K562 treated with DMSO at 1 percent for 24 hours (cell line): ENCODE results near the gene UGT2B10. TPM values are rescaled to one million over a fixed set of nuclear protein-coding genes. Genes with fewer than 3 reads are reported as not detected.

ENCODE experiments used
- total RNA-seq: library from RNA; unstranded; fragments of 300-600 nt; gene quantifications from 2 replicates; pipeline ENCODE4 v1.2.3, GENCODE V29; 2022; ENCODE audit warnings: low read depth; ENCODE audit not compliant: insufficient read depth

The UGT2B10 gene
- not detected in 2 replicates for total RNA-seq

DNA sequence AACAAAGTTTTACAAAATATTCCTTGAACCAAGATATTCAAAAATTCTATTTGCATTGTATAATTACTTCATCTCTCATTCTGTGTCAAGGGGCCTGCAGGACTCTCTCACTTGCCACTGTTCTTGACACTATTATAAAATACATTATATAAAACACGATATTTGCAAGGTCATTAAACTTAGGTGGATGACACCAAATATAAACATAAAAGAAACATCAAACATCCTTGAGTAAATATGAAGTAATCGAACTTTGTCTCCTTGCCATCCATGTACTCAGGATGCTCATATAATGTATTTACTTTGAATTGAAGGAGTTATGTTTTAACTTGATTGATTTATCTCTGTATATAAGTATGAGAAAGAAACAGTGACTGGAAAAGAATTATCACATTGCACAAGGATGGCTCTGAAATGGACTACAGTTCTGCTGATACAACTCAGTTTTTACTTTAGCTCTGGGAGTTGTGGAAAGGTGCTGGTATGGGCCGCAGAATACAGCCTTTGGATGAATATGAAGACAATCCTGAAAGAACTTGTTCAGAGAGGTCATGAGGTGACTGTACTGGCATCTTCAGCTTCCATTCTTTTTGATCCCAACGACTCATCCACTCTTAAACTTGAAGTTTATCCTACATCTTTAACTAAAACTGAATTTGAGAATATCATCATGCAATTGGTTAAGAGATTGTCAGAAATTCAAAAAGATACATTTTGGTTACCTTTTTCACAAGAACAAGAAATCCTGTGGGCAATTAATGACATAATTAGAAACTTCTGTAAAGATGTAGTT is at the start of gene UGT2B10:
Gene UGT2B10, plus strand, starts transcription at position 378 of the 793 bp plus-strand sequence. Its CDS starts 26 bp downstream, at position 404.

Other genes starting within 250 kb of the UGT2B10 start
- not detected in 2 replicates for gene UGT2B17, start 239.7 kb upstream of the UGT2B10 start, total RNA-seq
- gene UGT2B15, start 145.3 kb upstream of the UGT2B10 start, total RNA-seq, result 0.16 TPM in 1 of 2 replicates, not detected in the other
- not detected in 2 replicates for gene UGT2A3, start 135.8 kb downstream of the UGT2B10 start, total RNA-seq